K562 (cell line): ENCODE results near the gene CLCN5.

ENCODE experiments used
- CREB1 ChIP-seq, 2 experiments: sonication (generic) in 1 of 2; formaldehyde crosslinking in 1 of 2; IDR thresholded peaks; 2 replicates each; pipeline versions ENCODE4 v1.6.1 to v1.8.0; 2012 to 2022; ENCODE audit warnings: inconsistent platforms in 1 of 2, mild to moderate bottlenecking in 1 of 2, missing genetic modification reagents in 1 of 2, moderate library complexity in 1 of 2
- HDAC3 ChIP-seq: fragments of 450-650 bp; IDR thresholded peaks from 2 replicates; pipeline ENCODE4 v1.6.1; 2018; ENCODE audit warnings: borderline replicate concordance, mild to moderate bottlenecking, moderate library complexity; ENCODE audit not compliant: partially characterized antibody
- NR2C1 ChIP-seq, 2 experiments: fragments of 450-650 bp; IDR thresholded peaks; 2 replicates each; pipeline ENCODE4 v1.6.1; 2017; ENCODE audit warnings: mild to moderate bottlenecking in 2 of 2, antibody characterized with exemption in 1 of 2, inconsistent platforms in 1 of 2, missing compliant biosample characterization in 1 of 2, missing genetic modification characterization in 1 of 2
- SMARCB1 ChIP-seq: IDR thresholded peaks from 2 replicates; pipeline ENCODE4 v1.6.1; 2011; ENCODE audit warnings: improper control_type of control experiment, low read depth; ENCODE audit not compliant: insufficient read length
- ZC3H4 ChIP-seq: sonication (generic); formaldehyde crosslinking; IDR thresholded peaks from 2 replicates; pipeline ENCODE4 v1.9.0; 2021; ENCODE audit warnings: missing genetic modification reagents, borderline replicate concordance
- ZNF239 ChIP-seq: fragments of 250-450 bp; sonication (Bioruptor Pico); IDR thresholded peaks from 2 replicates; pipeline ENCODE4 v1.4.0; 2020; ENCODE audit warnings: mild to moderate bottlenecking
- ZNF696 ChIP-seq: fragments of 250-450 bp; sonication (Bioruptor Pico); conservative IDR thresholded peaks from 2 replicates; pipeline ENCODE4 v1.4.0; 2020; ENCODE audit warnings: mild to moderate bottlenecking, moderate library complexity
- ZNF76 ChIP-seq: fragments of 250-450 bp; sonication (Bioruptor Pico); IDR thresholded peaks from 2 replicates; pipeline ENCODE4 v1.4.0; 2020; ENCODE audit warnings: mild to moderate bottlenecking, moderate library complexity, borderline replicate concordance
- TF ChIP-seq, protein P1 (sequence below): fragments of 450-650 bp; IDR thresholded peaks from 2 replicates; pipeline ENCODE4 v1.6.1; 2017; ENCODE audit warnings: antibody characterized with exemption, mild to moderate bottlenecking
- TF ChIP-seq, protein P2 (sequence below), 2 experiments: fragments of 450-650 bp; formaldehyde crosslinking in 1 of 2; IDR thresholded peaks; 2 replicates each; pipeline versions ENCODE4 v1.4.0 to v1.6.1; 2014 to 2020; ENCODE audit warnings: mild to moderate bottlenecking in 2 of 2, borderline replicate concordance in 1 of 2, low read depth in 1 of 2
- TF ChIP-seq, protein P3 (sequence below), 3 experiments: IDR thresholded peaks in 2 of 3; conservative IDR thresholded peaks in 1 of 3; 2 replicates each; pipeline ENCODE4 v1.5.1; 2011 to 2012; ENCODE audit warnings: low read length in 3 of 3, mild to moderate bottlenecking in 3 of 3, control low read depth in 2 of 3, improper control_type of control experiment in 1 of 3, inconsistent platforms in 1 of 3, low read depth in 1 of 3, mixed read lengths in 1 of 3, moderate library complexity in 1 of 3; ENCODE audit not compliant: insufficient read depth in 2 of 3
- TF ChIP-seq, protein P4 (sequence below): IDR thresholded peaks from 2 replicates; pipeline ENCODE4 v1.6.1; 2011; ENCODE audit warnings: borderline replicate concordance, low read depth, mild to moderate bottlenecking, moderate library complexity, low read length; ENCODE audit not compliant: insufficient read depth, poor library complexity, severe bottlenecking
- TF ChIP-seq, protein P5 (sequence below): sonication (generic); formaldehyde crosslinking; IDR thresholded peaks from 2 replicates; pipeline ENCODE4 v1.8.0; 2022; ENCODE audit warnings: missing genetic modification reagents, mild to moderate bottlenecking, borderline replicate concordance

DNA sequence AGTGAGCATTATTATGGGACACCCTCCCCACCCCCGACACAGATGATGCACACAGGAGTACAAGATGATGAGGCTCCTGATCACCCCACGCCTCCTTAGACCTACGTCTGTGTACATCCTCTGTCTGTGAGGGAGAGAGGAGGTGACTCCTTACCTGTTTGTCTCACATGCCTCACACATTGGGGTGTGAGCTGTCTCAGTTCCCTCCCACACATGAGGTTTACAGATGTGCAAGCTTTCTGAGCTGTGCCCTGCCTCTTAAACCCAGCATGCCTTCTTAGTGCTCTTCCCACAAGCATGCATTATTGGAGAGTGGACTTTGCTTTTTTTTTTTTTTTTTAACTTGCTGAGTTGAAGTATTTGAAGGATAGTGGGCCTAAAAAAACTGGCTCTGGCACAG is 76.7 kb downstream of the CLCN5 start:
- TF ChIP-seq CREB1 (IDR thresholded peaks at IDR 0.05) (no peak), CREB1 (CRISPR knock-in tag; IDR thresholded peaks at IDR 0.05) (no peak), ZC3H4 (CRISPR knock-in tag) (no peak), ZNF239 (CRISPR knock-in tag) (no peak), ZNF76 (CRISPR knock-in tag) (no peak), ZNF696 (CRISPR knock-in tag) (no peak), NR2C1 (IDR thresholded peaks at IDR 0.05) (no peak), NR2C1 (tag; IDR thresholded peaks at IDR 0.05) (no peak), HDAC3 (no peak), SMARCB1 (no peak)
- TF ChIP-seq, protein P1, sequence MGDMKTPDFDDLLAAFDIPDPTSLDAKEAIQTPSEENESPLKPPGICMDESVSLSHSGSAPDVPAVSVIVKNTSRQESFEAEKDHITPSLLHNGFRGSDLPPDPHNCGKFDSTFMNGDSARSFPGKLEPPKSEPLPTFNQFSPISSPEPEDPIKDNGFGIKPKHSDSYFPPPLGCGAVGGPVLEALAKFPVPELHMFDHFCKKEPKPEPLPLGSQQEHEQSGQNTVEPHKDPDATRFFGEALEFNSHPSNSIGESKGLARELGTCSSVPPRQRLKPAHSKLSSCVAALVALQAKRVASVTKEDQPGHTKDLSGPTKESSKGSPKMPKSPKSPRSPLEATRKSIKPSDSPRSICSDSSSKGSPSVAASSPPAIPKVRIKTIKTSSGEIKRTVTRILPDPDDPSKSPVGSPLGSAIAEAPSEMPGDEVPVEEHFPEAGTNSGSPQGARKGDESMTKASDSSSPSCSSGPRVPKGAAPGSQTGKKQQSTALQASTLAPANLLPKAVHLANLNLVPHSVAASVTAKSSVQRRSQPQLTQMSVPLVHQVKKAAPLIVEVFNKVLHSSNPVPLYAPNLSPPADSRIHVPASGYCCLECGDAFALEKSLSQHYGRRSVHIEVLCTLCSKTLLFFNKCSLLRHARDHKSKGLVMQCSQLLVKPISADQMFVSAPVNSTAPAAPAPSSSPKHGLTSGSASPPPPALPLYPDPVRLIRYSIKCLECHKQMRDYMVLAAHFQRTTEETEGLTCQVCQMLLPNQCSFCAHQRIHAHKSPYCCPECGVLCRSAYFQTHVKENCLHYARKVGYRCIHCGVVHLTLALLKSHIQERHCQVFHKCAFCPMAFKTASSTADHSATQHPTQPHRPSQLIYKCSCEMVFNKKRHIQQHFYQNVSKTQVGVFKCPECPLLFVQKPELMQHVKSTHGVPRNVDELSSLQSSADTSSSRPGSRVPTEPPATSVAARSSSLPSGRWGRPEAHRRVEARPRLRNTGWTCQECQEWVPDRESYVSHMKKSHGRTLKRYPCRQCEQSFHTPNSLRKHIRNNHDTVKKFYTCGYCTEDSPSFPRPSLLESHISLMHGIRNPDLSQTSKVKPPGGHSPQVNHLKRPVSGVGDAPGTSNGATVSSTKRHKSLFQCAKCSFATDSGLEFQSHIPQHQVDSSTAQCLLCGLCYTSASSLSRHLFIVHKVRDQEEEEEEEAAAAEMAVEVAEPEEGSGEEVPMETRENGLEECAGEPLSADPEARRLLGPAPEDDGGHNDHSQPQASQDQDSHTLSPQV = no peak
- TF ChIP-seq, protein P2, sequence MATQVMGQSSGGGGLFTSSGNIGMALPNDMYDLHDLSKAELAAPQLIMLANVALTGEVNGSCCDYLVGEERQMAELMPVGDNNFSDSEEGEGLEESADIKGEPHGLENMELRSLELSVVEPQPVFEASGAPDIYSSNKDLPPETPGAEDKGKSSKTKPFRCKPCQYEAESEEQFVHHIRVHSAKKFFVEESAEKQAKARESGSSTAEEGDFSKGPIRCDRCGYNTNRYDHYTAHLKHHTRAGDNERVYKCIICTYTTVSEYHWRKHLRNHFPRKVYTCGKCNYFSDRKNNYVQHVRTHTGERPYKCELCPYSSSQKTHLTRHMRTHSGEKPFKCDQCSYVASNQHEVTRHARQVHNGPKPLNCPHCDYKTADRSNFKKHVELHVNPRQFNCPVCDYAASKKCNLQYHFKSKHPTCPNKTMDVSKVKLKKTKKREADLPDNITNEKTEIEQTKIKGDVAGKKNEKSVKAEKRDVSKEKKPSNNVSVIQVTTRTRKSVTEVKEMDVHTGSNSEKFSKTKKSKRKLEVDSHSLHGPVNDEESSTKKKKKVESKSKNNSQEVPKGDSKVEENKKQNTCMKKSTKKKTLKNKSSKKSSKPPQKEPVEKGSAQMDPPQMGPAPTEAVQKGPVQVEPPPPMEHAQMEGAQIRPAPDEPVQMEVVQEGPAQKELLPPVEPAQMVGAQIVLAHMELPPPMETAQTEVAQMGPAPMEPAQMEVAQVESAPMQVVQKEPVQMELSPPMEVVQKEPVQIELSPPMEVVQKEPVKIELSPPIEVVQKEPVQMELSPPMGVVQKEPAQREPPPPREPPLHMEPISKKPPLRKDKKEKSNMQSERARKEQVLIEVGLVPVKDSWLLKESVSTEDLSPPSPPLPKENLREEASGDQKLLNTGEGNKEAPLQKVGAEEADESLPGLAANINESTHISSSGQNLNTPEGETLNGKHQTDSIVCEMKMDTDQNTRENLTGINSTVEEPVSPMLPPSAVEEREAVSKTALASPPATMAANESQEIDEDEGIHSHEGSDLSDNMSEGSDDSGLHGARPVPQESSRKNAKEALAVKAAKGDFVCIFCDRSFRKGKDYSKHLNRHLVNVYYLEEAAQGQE (IDR thresholded peaks at IDR 0.05; ENCODE audit: borderline replicate concordance) = no peak
- TF ChIP-seq, protein P2 (CRISPR knock-in tag; IDR thresholded peaks at IDR 0.05; ENCODE audit: low read depth) = no peak
- TF ChIP-seq, protein P3, sequence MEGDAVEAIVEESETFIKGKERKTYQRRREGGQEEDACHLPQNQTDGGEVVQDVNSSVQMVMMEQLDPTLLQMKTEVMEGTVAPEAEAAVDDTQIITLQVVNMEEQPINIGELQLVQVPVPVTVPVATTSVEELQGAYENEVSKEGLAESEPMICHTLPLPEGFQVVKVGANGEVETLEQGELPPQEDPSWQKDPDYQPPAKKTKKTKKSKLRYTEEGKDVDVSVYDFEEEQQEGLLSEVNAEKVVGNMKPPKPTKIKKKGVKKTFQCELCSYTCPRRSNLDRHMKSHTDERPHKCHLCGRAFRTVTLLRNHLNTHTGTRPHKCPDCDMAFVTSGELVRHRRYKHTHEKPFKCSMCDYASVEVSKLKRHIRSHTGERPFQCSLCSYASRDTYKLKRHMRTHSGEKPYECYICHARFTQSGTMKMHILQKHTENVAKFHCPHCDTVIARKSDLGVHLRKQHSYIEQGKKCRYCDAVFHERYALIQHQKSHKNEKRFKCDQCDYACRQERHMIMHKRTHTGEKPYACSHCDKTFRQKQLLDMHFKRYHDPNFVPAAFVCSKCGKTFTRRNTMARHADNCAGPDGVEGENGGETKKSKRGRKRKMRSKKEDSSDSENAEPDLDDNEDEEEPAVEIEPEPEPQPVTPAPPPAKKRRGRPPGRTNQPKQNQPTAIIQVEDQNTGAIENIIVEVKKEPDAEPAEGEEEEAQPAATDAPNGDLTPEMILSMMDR (IDR thresholded peaks at IDR 0.05 in 2 of 3, conservative IDR thresholded peaks at IDR 0.05 in 1 of 3; ENCODE audit: insufficient read depth in 2 of 3, low read depth in 1 of 3, low read length in 3 of 3) = no peak
- TF ChIP-seq, protein P4, sequence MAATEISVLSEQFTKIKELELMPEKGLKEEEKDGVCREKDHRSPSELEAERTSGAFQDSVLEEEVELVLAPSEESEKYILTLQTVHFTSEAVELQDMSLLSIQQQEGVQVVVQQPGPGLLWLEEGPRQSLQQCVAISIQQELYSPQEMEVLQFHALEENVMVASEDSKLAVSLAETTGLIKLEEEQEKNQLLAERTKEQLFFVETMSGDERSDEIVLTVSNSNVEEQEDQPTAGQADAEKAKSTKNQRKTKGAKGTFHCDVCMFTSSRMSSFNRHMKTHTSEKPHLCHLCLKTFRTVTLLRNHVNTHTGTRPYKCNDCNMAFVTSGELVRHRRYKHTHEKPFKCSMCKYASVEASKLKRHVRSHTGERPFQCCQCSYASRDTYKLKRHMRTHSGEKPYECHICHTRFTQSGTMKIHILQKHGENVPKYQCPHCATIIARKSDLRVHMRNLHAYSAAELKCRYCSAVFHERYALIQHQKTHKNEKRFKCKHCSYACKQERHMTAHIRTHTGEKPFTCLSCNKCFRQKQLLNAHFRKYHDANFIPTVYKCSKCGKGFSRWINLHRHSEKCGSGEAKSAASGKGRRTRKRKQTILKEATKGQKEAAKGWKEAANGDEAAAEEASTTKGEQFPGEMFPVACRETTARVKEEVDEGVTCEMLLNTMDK = no peak
- TF ChIP-seq, protein P5, sequence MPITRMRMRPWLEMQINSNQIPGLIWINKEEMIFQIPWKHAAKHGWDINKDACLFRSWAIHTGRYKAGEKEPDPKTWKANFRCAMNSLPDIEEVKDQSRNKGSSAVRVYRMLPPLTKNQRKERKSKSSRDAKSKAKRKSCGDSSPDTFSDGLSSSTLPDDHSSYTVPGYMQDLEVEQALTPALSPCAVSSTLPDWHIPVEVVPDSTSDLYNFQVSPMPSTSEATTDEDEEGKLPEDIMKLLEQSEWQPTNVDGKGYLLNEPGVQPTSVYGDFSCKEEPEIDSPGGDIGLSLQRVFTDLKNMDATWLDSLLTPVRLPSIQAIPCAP (CRISPR knock-in tag) = no peak
